GM12801 (cell line): Measurements from ENCODE around the gene ZC3H12D.

ENCODE experiments used
- CTCF ChIP-seq: IDR thresholded peaks from one replicate; pipeline ENCODE4 v1.5.1; 2011; ENCODE audit warnings: control low read depth; ENCODE audit not compliant: insufficient read length; ENCODE audit errors: extremely low read depth

ZC3H12D gene

GRCh38 chr6:149438855-149439254 lies 46.0 kb downstream of the ZC3H12D start:
- TF ChIP-seq CTCF = no peak

GRCh38 chr6:149437212-149437611 lies 47.6 kb downstream of the ZC3H12D start:
- no peak for TF ChIP-seq CTCF

- no peak for TF ChIP-seq CTCF
Measured at GRCh38 chr6:149436647-149437046, 48.2 kb downstream of the ZC3H12D start.

DNA sequence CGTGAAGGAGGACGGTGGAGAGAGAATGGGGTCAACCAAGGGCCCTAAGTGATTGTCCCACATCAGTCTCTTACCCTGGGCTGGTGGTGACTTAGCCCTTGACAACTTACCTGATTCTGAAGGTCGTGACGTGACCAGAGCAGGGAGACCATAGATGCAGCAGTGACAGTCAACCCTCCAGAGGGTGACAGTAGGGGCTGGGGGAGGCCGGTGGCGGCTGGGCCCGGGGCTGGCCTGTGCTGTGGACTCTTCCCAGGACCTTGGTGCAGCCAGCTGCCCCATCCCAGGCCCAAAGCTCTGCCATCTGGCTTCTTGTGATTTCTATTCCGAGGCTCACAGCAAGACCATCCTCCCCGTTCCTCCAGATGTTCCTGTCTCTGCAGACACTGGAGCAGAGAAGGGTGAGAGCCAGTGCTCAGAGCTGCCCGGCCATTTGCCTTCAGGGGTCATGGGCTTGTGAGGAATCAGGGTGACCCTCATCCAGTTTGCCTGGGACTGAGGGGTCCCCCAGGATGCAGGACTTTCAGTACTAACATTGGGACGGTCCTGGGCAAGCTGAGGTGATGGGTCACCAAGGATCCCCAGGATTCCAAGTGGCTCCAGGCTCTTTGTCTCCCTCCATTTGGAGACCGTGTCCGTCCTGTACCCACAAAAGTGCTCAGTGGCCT lies 48.8 kb downstream of the ZC3H12D start:
- no peak for TF ChIP-seq CTCF

DNA sequence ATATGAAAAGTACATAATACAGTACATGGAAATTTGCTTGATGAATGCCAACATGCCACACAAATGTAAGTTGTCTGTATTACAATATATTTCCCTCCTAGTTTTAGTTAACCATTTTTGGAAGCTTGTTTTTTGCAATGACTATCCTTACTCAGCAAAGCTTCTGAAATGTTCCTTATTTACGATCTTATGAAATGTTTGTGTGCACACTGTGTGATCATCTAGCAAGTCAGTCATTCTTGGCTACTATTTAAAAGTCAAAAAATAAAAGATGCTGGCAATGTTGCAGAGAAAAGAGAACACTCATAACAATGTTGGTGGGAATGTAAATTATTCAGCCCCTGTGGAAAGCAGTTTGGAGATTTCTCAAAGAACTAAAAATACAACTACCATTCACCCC lies 50.9 kb downstream of the ZC3H12D start:
- TF ChIP-seq CTCF = no peak

- TF ChIP-seq CTCF = no peak
Measured at GRCh38 chr6:149433405-149433804, 51.4 kb downstream of the ZC3H12D start.

GRCh38 chr6:149431905-149432775 lies 52.7 kb downstream of the ZC3H12D start:
- no peak for TF ChIP-seq CTCF
